Esophagus squamous epithelium (tissue), 5 donors: ENCODE measurements around the gene VRK2. TPM values are rescaled to one million over a fixed set of nuclear protein-coding genes. Genes with fewer than 3 reads are reported as not detected.

Experiments used
- DNase-seq: peaks from one replicate; lab custom pipeline; 2025; lab: John Stamatoyannopoulos, UW
- H3K27ac ChIP-seq, 4 donors: fragments of 200-600 bp; sonication (generic); one replicate each; pipeline ENCODE4 v1.5.1; 2016 to 2019; ENCODE audit warnings: mild to moderate bottlenecking in 1 of 4
- H3K27me3 ChIP-seq, 4 donors: fragments of 200-600 bp; sonication (generic); 1 replicate in 3 of 4; 2 replicates in 1 of 4; pipeline versions ENCODE4 v1.5.1 to v1.6.0; 2017 to 2021; ENCODE audit warnings: antibody characterized with exemption in 1 of 4
- H3K36me3 ChIP-seq, 3 donors: fragments of 200-600 bp; sonication (generic); one replicate each; pipeline ENCODE4 v1.5.1; 2016 to 2019
- H3K4me1 ChIP-seq, 3 donors: fragments of 200-600 bp; sonication (generic); one replicate each; pipeline ENCODE4 v1.5.1; 2017 to 2019
- H3K4me3 ChIP-seq, 4 donors: fragments of 200-600 bp; sonication (generic); 1 replicate in 3 of 4; 2 replicates in 1 of 4; pipeline ENCODE4 v1.5.1; 2016 to 2019; ENCODE audit warnings: mild to moderate bottlenecking in 2 of 4, moderate library complexity in 1 of 4
- H3K9me3 ChIP-seq, 3 donors: fragments of 200-600 bp; sonication (generic); one replicate each; pipeline ENCODE4 v1.5.1; 2016 to 2019
- CTCF ChIP-seq, 6 experiments: fragments of 450-650 bp in 4 of 6; fragments of 200-600 bp in 2 of 6; sonication (generic) in 2 of 6; IDR thresholded peaks; one replicate each; pipeline ENCODE4 v1.5.1; 2016 to 2019; ENCODE audit warnings: antibody characterized with exemption in 6 of 6, mild to moderate bottlenecking in 4 of 6, moderate library complexity in 4 of 6
- POLR2A ChIP-seq, 4 donors: fragments of 450-650 bp; IDR thresholded peaks; one replicate each; pipeline ENCODE4 v1.6.1; 2017; ENCODE audit warnings: antibody characterized with exemption in 4 of 4, mild to moderate bottlenecking in 4 of 4, moderate library complexity in 3 of 4
- WGBS, 2 donors: methylation state at CpG; one replicate each; pipeline ENCODE4 v1.1.5; 2018; 5-methylcytosine and 5-hydroxymethylcytosine counted together
- intact Hi-C: fragments of 100-400 bp; cut with DNase I; formaldehyde crosslinking; loops from one replicate; pipeline ENCODE4 v1.15.0; 2022
- total RNA-seq, 4 donors: library from RNA; depleted of rRNA; stranded (reverse); fragments of >200 nt; gene quantifications; one replicate each; pipeline ENCODE4 v1.1.0, GENCODE V29; 2016
- donor health status: DM: yes; HTN: yes; CAD: no.

Gene VRK2
- total RNA-seq, 4 donors from 2014 or later, result 17.9 to 33.6 (median 25.7) TPM

- peaks cover 0 to 25% (median 0%) of the 10 kb centered on the region in 3 donors for H3K36me3 ChIP-seq
- H3K4me3 ChIP-seq, result no peak overlapping the region
- H3K4me1 ChIP-seq, result no peaks in the 10 kb centered on the region
- intact Hi-C loops, result no loop called here
- H3K27ac ChIP-seq, result no peak overlapping the region
- WGBS, 2 donors, result 84 to 100% methylated on average over 1 of the region's 1 CpG
- no peak for DNase-seq
- no peaks in the 10 kb centered on the region for H3K27me3 ChIP-seq
- no peak for TF ChIP-seq CTCF (IDR thresholded peaks at IDR 0.05)
- no peak for TF ChIP-seq POLR2A (IDR thresholded peaks at IDR 0.05)
- H3K9me3 ChIP-seq, result peaks cover 0 to 4% (median 0%) of the 10 kb centered on the region in 3 donors
These were observed 160.2 kb downstream of the VRK2 start for GRCh38 chr2:58206785-58207184.

GRCh38 chr2:58207189-58207588, 160.6 kb downstream of the VRK2 start:
- no peak overlapping the region for H3K27ac ChIP-seq
- intact Hi-C loops, result no loop called here
- WGBS, 2 donors, result 90 to 100% methylated on average over 3 of the region's 3 CpGs
- no peak overlapping the region for H3K4me3 ChIP-seq
- H3K4me1 ChIP-seq, result no peaks in the 10 kb centered on the region
- no peaks in the 10 kb centered on the region for H3K27me3 ChIP-seq
- no peak for TF ChIP-seq POLR2A (IDR thresholded peaks at IDR 0.05)
- H3K9me3 ChIP-seq, result peaks cover 0 to 4% (median 0%) of the 10 kb centered on the region in 3 donors
- H3K36me3 ChIP-seq, result peaks cover 0 to 28% (median 0%) of the 10 kb centered on the region in 3 donors
- no peak for DNase-seq

Other genes starting within 250 kb of the VRK2 start
- 10 to 100 TPM; 10.5 to 18.7 (median 14.2) TPM for gene FANCL, start 194.5 kb downstream of the VRK2 start, total RNA-seq